ENCODE data around the gene ADRB2.

The ADRB2 gene

GRCh38 chr5:148831590-148832565 lies 5.5 kb downstream of the ADRB2 start:
- DNase-seq, result no peak

DNA sequence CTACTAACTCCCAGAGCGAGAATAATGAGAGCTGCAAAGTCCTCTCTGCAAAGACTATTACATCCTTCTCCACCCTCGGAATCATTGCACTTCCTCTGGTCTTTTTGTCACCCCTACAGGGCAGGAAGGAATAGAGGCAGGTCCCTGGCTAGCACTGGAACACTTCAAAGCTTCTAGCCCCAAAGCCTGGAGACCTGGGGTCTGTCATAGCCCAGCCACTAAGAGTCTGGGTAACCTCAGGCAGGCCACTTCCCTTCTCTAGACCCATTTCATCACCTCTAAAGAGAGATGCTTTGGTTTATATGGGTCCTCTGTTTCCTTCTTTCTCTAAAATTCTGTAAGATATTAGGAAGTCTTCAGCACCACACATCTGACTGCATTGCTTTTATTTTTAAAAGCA lies 6.7 kb downstream of the ADRB2 start:
- no peak for DNase-seq

DNA sequence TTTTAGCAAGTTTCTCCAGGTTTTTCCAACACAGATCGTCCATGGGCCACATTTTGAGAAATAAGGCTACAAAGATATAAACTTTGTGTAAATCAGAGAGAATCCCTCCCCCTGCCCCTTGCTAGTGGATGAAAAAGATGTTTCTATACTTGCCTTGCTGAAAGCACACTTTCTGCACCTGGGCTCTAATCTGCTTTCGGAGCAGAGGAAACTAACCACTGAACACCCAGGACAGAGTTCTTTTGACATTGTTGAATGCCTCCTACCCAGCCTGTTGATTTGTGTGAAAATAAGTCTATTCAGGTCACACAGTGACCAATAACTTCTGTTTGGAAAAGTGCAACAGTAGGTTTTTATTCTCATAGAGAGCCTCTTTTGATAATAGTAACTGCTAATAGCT lies 7.5 kb downstream of the ADRB2 start:
- DNase-seq, result no peak

GRCh38 chr5:148834689-148835088 lies 8.3 kb downstream of the ADRB2 start:
- DNase-seq, result no peak

DNA sequence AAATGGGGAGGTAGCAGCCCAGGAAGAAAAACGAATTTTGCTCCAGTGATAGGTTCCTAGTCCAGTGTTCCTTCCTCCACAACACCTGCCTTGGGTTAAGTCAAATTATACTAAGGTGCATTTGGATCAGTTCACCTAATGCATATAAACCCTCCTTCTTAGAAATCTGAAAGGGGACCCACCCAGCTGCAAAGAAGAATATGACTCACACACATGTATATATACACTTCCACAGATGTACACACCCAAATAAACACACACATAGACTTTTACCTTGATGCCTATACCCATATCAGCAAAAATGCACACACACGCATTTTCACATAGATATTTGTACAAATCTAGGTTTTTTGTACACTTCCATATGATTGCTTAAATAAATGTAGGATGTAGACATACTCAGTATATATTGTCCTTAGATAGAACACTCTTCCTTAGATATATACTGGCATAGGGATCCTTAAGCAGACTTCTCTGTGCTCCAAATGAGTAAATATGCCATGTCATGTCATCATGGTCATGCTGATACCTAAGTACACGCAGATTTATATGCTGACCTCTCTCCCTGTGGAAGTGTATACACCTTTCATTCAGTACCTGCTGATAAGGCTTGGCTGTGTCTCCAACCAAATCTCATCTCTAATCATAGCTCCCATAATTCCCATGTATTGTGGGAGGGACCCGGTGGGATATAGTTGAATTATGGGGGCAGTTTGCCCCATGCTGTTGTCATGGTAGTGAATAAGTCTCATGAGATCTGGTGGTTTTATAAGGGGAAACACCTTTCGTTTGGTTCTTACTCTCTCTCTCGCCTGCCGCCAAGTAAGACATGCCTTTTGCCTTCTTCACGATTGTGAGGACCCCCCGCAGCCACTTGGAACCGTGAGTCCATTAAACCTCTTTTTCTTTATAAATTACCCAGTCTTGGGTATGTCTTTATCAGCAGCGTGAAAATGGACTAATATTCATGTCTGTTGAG lies 10.2 kb downstream of the ADRB2 start:
- no peak for DNase-seq

DNA sequence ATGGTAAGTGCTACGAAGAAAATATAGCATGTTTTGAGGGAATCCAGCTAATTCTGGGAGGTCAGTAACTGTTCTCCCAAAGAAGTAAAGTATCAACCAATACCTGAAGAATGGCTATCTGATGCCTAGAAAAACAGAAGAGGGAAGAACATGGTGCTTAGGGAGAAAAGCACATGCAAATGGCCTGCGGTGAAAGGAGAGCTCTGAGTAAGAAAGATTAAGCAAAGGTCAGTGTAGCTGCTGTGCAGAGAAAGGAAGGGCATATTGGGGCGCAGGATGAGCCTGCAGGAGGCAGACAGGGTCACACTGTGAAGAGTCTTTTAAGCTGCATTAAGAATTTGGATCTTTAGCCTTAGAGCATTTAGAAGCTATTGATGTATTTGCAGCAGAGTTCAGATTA lies 11.0 kb downstream of the ADRB2 start:
- DNase-seq, result no peak

DNA sequence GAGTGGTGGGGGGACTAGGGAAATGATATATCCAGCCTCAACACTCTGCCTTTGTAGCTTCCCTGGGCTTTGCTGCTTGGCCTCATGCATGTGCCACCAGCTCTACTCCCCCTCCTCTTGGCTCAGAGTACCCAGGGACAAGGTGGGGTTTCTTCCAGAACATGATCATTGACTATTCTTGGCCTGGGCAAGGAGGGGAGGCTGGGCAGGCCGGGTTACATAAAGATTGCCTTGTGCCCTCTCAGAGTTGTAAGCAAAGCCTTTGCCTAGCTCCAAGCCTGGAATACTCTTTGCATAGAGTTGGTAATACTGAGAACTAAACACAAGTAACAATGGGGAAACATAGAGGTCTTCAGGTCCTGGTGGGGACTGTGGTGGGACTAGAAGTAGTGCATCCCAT lies 11.9 kb downstream of the ADRB2 start:
- no peak for DNase-seq

DNA sequence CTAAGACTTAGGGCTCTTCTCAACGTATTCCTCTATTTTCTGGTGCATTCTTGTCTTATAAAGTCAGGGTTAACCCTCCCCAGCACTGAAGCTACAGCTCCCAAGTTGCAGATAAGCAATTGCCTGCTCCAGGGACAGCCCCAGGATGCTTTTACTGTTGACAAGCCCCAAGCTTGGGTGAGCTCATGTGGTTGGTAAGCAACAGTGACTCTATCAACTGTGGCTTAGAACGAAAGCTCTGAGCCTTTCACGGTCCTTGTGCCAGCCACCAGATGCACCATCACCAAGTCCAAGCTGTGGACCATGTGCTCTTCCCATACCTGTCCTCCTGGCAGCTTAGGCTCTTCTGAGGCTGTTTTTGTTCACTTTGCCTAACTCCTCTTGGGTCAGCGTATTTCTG lies 13.5 kb downstream of the ADRB2 start:
- DNase-seq, result no peak

GRCh38 chr5:148840531-148840930 lies 14.1 kb downstream of the ADRB2 start:
- no peak for DNase-seq

DNA sequence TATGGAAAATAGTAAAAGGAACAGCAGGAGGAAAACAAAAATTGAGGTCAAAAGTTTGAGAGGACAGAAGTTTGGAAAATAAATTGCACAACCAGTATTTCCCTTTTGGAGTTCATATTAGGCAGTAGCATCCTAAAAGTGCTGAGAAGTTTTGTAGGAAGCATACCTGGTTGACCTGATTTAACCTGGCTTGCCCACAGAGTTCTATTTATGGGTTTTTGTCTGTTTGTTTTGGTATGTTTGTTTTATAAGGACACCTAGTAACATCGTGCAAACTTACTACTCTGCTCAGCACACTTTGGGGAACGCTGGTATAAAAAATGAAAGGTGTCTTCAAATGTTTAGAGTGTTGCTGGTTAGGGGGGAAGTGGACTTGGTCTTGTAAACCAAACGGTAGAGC lies 15.1 kb downstream of the ADRB2 start:
- DNase-seq, result no peak

DNA sequence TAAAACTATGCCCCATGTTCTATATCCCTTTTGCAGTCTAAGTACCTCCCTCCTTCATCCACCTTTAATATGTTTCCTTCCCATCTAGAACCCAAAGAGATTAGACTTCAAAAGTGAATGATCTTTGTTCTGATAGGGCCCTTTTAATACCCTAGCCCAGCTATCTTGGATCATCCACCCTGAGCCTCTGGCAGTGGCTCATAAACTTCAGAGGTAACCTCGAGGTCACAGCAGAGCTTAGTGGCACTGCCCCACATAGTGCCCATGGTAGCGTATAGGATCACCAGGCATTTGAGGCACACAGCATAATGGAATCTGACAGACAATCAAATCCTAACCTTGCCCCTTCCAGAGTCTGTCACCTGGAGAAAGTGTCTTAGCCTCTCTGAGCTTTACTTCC lies 15.8 kb downstream of the ADRB2 start:
- no peak for DNase-seq

DNA sequence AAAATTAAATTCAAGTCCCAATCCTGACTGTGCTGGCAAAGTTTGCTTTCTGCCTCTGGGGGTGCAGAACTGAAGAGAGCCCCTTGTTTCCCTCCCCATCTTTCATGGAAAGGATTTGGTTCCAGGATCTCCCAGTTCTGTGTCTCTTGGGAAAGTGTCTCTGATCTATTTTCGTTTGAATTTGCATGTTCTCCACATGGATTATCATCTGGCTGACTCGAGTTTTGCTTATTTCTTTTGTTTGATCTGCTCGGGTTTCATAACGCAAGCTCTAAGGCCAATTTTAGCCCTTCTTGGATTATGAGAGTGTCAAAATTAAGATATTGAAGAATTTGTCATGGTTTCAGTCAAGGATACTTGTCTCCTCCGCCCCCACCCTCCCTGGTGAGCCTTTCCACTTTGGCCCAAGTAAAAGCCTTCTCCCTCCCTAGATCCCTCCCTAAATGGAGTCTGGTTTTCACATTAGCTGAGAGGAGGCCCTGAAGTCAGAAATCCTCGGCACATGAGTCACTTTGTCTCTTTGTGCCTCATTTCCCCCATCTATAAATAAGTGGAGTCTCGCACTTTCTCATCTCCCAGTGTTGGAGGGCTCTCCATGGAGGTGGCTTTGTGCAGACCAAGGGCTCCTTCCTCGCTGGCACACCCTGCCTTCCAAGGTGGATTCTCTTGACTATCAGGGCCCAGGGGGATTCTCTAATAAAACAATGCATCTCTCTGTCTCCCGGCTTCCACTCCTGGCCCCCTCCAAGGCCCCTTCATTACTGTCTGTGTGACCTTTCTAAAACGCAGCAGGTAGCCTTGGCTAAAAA lies 17.3 kb downstream of the ADRB2 start:
- DNase-seq, result no peak

DNA sequence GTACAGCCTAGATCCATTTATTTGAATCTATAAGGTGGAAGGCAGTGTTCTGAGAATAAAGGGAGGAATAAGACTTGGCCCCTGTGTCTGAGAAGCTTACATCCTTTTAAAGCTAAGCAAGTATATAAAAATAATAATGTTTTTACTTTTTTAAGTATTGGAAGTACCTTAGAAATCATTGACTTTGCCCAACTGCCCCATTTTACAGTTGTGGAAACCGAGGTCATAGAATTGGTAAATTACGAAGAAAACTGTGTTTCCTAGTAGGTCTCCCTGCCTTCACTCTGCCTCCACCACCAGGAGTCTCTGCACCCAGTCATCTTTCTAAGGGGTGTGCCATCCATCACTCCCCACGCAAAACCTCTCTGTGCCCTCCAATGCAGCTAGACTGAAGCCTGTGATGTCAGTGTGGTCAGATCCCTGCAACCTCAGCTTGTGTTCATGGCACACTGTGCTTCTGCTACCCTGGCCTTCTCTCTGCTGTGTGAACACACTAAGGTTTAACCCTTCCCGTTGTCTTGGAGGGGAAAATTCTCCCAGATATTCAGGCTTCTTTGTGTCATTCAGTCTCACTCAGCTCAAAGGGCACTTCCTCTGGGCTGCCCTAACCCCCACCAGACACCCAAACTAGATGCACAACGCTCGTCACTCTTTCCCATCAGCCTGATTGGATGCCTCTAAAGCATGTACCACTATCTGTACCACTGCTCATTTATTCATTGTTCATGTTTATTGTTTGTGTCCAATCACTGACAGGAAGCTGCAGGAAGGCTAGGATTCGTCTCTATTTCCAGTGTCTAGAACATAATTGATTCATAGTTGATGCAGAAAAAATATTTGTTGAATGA lies 18.2 kb downstream of the ADRB2 start:
- DNase-seq, result no peak

DNA sequence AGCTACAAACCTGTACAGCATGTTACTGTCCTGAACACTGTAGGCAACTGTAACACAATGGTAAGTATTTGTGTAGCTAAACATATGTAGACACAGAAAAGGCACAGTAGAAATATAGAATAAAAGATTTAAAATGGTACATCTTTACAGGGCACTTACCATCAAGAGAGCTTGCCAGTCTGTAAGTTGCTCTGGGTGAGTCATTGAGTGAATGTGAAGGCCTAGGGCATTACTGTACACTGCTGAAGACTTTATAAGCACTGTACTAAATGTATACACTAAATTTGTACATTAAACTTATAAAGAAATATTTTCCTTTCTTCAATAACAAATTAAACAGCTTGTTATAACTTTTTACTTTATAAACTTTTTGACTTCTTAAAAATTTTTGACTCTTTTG lies 20.5 kb downstream of the ADRB2 start:
- no peak for DNase-seq

- DNase-seq, result no peak
Observed at GRCh38 chr5:148847456-148847855, 21.0 kb downstream of the ADRB2 start.

DNA sequence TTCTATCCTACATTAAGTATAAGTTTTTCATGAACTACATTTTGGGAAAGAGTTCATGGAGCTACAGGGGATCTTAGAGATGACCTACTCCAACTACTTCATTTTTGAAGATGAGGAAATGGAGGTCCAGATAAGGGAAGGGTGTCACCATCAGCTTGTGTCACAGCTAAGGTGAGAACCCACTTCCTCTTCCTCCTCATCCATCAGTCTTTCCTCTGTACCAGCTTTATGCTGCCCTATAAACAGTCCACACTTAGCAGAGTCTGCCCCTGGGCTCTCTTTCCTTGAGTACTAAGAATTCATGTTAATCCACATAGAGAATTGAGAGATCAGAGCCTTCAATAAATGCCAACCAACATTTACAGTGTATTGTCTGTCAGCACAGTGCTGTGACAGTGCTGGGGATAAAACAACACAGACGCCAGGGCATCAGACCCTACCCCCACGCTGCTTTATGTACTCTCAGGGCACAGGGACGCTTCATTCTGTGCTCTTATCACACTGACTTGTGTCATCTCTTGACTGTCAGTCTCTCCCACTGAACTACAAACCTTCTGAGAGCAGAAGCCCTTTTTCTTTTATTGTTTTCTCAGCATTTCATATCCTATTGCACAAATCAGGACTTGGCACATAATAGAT lies 22.1 kb downstream of the ADRB2 start:
- DNase-seq, result no peak

GRCh38 chr5:148849461-148849860 lies 23.1 kb downstream of the ADRB2 start:
- no peak for DNase-seq

DNA sequence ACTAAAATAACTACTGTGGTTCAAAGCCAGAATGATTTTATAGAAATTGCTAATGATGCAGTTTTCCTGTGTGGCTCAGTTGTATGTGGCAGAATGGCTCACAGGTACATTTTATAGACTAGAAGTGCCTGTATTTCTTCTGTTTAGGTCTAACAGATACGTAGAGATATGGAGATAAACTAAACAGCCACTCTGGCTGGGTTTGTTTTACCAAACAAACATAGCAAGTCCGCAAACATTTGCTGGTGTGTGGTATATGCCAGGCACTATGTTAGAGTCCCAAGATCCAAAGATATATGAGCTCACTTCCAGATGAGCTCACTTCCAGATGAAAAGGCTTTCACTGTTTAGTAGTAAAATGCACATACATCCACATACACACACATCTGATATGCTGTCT lies 24.4 kb downstream of the ADRB2 start:
- no peak for DNase-seq

GRCh38 chr5:148853868-148854267 lies 27.5 kb downstream of the ADRB2 start:
- DNase-seq, result no peak

GRCh38 chr5:148855249-148856008 lies 29.0 kb downstream of the ADRB2 start:
- no peak for DNase-seq

DNA sequence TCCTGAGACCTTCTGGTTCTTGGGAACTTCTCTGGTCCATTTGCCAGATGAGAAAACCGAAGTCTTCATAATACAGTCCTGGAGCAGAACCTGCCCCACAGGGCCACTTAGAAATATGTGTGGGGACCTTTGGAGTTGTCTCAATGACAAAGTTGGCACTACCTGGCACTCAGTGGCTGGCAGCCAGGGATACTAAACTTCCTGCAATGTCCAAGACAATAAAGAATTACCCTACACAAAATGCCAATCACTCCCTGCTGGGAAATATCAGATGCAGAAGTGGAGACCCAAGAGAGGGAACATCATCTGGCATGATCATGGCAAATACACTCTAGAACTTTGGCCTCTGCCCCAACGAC lies 29.6 kb downstream of the ADRB2 start:
- DNase-seq, result no peak

Data from NCI-H2081 (cell line).